T1000 (cell line): ENCODE data around the gene SSTR4.
"Not testable (repeated sequence)": the region's sequence is repeated elsewhere in the genome, so short reads cannot be mapped to it uniquely, and the experiment has no call there.

Experiments
- DNase-seq: peaks from one replicate; lab custom pipeline; 2025; ENCODE audit warnings: mixed read lengths; lab: John Stamatoyannopoulos, UW

SSTR4 gene

DNA sequence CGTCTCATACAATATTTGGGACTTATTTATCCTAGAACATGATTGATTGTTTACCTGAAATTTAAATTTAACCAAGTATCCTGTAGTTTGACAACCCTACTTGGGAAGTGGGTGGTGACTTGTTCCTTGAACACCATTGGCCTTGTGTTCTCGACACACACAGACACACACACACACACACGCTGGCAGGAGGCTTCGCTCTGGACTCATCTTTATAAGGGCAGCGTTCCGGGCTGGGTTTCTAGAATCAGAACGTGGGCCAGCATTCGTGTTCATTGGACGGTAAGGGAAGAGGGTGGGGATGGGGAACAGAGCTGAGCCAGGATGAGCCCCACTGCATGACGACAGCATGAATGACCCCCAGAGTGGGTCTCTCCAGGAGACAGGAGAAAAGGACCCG is 16.2 kb upstream of the SSTR4 start:
- no peak for DNase-seq

DNA sequence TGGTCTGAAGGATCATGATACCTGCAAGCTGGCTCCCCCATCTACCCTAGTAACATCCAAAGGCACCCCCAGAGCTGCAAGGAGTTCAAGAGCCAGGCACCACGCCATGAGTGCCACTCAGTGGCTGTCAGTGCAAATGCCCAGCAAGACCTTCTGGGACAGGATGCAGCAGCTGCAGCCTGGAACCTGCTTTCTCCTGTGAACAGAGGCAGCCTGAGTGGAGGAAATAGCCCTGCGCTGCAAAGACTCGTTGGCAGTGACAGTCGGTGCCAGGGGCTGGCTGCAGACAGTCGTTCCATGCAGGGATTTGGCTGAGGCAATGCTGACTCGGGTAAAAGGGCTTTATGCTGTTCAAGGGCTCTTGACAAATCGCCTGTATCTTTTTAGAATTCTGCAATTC is 15.7 kb upstream of the SSTR4 start:
- DNase-seq, result no peak

DNA sequence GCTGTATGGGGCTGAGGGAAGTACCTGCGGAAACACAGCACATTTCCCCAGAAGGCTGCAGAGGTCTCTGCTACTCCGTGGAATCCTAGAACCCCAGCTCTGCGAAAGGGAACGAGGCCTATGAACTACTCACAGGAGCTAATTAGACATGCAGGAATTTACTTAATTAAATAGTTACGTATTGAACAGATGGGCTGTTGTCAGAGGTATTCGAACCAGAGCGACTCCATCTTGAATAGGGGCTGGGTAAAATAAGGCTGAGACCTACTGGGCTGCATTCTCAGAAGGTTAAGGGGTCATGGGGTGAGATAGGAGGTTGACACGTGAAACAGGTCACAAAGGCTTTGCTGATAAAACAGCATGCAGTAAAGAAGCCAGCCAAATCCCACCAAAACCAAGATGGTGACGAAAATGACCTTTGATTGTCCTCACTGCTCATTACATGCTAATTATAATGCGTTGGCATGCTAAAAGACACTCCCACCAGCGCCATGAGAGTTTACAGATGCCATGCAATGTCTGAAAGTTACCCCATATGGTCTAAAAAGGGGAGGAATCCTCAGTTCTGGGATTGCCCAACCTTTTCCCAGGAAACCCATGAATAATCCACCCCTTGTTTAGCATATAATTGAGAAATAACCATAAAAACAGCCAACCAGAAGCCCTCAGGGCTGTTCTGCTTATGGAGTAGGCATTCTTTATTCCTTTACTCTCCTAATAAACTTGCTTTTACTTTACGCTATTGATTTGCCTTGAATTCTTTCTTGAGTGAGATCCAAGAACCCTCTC is 14.7 kb upstream of the SSTR4 start:
- DNase-seq, result no peak

DNA sequence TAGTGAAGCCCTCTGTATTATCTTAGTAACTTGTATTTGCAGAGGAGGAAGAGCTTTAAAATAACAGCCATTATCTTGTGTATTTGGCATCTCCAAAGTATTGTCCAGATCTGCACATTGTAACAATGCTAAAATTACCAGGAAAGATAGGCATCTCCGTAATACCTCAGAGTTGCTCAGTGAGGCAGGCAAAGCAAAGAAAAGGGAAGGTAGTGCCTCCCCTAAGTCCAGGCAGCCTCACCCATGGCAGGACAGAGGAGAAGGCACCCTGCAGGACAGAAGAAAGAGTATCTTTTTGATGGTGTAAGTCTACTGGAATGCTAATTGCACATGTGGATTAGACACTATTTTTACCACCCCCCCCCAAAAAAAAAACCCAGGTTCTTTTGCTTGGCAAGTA is 13.6 kb upstream of the SSTR4 start:
- no peak for DNase-seq

DNA sequence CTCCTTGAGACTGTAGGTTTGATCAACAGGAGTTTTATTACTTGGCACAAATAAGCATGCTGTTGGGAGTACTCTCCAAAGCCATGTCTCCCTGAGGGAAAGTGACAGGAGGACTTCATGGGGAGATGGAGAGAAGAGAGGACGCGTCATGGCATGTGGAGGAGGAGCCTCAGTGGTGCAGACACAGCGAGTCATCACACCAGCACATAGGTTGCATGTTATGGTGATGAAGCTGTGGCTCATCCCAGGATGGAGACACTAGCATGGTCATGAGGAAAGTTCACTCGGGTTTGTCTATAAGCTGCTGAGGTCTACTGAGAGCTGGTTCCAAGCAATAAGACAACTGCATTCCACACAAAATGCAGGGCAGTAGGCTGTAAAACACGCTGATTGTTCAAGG is 13.2 kb upstream of the SSTR4 start:
- DNase-seq, result no peak

DNA sequence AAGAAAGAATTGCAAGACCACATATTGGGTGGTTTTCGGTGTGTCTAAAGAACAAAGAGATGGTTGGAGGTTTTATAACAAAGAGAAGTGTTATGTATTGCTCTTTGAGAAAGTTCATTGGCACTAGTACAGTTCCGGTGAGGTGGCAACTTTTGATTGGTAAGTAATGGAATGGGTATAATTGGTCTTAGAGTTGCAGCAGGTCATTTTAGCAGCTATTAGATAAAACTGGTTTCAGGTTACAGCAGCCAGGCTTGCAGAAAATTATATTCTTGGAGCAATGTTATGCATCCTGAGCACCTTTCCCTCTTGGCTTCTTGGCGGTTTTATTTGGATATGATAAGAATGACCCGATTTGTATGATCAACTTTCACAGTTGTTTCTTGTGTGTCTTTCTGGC is 12.3 kb upstream of the SSTR4 start:
- no peak for DNase-seq

DNA sequence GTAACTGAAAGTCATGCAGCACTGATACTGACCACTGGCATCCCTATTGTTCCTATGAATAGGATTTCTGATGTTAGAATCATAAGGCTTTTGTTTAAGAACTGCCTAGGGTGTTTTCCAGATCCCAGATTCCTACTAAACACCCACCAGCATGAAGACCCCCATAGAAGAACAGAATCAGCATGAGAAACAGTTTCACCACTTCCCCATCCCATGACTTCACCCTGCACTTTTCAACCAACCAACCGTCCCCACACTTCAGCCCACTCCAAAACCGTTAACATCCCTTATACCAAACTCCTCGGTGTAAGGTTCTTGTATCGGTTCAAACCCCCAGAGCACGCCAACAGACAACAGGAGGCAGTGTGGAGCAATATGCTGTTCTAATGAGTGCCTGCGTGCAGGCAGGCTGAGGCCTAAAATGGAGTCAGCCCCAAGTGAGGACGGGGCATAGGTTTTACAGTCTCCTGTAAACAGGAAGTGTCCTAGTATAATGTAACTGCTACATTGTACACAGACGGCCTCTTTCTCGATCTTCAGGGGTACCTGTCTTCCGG is 11.4 kb upstream of the SSTR4 start:
- no peak for DNase-seq

DNA sequence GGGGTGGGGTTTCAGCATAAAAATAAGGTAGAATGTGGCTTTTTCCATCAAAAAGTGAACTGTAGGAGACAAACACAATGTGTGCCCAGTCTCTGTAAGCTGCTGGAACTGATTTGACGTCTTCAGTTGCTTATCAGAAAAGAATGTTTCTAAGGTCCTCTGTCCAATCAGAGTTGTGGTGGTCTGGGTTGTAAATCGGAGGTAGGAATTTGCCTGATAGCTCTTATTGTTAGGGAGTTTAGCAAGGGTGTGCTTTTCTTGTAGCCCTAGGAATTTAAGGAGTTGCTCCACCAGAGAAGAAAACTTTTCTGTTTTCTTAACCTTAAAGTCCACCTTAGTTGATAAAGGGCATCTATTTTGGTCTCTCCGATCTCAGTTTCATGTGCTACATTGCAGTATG is 10.4 kb upstream of the SSTR4 start:
- DNase-seq, result no peak

DNA sequence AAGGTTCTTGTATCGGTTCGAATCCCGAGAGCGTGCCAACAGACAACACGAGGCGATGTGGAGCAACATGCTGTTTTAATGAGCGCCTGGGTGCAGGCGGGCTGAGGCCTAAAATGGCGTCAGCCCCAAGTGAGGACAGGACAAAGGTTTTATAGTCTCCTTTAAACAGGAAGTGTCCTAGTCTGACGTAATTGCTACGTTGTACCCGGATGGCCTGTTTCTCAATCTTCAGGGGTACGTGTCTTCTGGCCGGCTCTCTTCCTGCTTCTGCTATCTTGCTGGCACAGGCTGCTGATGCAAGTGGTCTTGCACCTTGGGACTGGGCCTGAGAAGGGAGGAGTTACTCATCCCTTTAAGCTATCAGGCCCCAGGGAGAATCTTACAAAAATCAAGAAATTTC is 9.6 kb upstream of the SSTR4 start:
- DNase-seq, result not testable (repeated sequence)

DNA sequence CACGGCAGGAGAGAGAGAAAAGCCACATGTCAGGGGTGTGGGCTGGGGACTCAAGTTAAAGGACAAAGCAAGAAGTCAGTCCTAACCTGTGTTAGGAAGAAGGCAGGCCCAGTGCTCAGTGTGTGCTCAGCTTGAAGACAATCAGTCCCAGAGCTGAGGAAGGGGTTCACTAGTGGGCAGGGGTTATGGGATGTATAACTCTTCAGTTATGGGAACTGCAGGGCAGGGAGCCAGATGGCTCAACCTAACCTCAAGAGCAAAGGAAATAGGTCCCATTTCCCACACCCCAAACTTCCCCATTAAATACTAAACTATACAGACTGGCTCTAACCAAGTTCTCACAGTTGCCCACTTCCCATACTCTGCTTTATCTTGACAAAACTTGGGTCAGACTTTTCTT is 7.4 kb upstream of the SSTR4 start:
- DNase-seq, result no peak

DNA sequence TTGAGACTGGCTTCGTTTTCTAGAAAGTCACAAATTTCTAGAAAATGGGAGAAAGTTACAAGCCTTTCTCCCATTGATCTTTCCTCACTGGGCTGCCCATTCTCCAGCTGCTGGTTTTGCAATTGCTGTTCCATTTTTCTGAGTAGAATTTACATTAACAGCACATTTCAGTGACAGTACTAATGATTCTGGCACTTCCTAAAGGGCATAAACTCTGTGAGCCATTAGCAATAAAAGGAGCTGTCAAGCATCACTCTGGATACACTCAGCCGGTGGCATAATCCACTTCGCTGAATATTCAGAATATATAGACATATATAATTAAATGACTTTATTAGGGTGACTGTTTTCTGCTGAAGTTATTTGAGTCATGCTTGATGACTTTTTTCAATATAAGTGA is 6.7 kb upstream of the SSTR4 start:
- DNase-seq, result no peak

DNA sequence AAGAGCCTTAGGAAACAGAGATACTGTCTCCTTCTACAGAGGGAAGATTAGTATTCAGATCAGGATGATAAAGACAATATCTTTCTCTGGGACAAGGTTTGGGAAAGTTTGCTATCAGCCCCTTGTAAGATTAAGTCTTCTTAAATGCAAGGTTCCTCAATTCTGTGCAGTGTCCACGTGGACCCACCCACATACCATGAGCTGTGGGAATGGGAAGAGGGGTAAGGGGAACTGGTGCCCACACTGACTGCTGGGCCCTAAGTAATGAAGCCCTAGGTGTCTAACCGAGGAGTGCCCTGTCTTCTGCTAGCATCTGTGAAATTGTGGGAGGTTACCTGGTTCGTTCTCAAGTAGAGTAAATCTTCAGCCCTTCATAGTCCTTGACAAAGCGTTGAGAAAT is 5.8 kb upstream of the SSTR4 start:
- DNase-seq, result no peak

DNA sequence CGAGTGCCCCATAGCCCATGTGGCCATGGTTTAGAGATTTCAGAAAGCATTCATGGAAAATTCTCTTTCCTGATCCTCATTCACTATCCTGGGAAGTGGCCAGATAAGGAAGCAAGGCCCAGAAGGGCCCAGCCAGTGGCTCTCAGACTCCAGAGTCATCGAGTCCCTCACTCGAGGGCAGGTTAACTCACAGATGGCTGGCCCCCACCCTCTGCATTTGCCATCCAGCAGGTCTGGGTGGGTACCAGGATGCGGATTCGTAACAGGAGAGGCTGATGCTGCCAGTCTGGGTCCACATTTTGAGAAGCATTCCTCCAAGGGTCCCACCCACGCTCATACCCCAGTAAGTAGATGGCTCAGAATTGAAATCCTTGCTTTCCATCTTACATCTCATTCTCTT is 3.8 kb upstream of the SSTR4 start:
- DNase-seq, result no peak

DNA sequence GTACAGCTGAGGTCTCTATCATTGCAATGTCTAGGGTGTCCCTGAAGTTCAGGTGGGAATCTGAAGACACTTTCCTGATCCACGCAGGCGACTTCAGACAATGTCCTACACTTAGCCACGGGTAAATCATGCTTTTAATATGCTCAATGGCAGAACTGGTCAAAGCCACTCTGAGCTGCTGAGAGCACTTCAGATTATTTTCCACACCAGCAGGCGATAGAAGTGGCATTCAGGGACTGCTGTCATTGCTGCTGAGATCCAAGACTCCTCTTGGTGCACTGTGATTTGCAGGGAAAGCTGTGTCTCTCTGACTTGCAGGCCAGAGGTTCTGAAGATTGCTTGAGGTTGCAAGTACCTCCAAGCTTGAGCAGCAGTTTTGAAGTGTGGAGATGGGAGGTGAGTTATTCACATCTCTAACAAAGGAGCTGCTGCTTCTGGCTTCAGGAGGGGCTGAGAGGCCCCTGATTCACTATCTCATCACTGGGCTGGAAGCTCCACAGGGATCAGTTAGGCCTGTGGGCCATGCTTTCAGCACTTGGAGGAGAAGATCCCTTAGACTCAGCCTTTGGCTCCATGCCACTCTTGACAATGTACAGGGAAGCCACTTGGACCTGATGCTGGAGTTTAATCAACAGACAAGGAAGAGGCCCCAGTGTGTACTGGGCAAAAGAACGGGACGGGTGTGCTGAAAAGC is 2.9 kb upstream of the SSTR4 start:
- no peak for DNase-seq

DNA sequence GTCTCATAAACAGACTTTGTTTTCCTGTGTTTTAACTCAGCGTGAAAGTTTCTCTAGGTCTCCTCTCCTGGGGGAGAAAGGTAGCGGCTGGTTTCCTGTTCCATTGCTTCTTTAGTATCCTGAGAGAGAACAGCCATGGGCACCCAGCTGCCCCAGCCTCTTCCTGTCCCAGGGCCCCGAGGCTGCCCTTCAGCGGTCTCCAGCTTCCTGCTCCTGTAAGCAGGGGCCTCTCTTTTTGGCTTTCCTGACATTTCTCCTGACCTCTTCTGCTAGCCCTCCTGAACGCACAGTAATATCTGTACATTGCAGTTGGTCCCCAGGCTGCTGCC is 2.4 kb upstream of the SSTR4 start:
- no peak for DNase-seq

DNA sequence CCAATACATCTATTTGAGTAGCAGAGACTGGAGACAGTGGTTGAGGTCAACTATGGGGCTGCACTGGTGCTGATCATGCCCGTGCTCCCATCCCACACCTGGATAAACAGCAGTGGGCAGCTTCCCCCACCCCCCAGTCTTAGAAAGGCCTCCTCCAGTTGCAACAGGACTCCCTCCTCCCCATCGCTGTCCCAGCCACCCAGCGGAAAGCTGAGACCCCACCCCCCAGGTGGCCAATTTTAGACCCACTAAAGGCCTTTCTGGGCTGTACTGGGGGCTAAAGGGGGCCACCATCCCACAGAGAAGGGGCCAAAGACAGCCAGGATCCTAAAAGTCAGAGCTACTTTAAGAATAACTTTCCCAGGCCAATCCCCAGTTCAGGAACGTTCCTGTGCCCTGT is 1.2 kb upstream of the SSTR4 start:
- DNase-seq, result no peak

DNA sequence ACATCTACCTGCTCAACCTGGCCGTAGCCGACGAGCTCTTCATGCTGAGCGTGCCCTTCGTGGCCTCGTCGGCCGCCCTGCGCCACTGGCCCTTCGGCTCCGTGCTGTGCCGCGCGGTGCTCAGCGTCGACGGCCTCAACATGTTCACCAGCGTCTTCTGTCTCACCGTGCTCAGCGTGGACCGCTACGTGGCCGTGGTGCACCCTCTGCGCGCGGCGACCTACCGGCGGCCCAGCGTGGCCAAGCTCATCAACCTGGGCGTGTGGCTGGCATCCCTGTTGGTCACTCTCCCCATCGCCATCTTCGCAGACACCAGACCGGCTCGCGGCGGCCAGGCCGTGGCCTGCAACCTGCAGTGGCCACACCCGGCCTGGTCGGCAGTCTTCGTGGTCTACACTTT is 619 bp downstream of the SSTR4 start:
- no peak for DNase-seq

DNA sequence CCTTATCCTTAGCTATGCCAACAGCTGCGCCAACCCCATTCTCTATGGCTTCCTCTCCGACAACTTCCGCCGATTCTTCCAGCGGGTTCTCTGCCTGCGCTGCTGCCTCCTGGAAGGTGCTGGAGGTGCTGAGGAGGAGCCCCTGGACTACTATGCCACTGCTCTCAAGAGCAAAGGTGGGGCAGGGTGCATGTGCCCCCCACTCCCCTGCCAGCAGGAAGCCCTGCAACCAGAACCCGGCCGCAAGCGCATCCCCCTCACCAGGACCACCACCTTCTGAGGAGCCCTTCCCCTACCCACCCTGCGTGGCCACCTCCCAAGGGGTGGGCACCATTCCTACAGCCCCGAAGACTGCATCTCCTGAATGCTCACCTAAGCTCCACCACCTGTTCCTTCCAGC is 1.3 kb downstream of the SSTR4 start:
- DNase-seq, result no peak

DNA sequence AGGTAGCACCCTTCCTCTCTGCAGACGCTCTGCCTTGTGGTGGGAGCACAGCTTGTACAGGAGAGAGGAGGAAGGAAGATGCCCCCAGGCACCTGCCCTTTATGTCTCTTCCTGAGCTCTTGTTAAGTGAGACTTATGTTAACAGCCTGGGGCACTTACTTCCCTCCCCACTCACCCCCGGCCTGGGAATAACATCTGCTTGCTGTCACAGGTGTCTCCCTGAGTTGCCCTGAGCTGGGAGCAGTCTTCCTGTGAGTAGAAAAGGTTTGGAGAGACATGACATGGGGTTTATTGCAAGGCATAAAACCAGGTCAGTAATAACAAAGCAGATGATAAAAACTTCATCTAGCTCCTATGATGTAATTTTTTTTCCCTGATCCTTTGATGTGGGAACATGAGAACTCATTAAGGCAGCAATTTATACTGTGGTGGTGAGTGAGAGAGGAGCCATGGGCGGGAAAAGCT is 1.9 kb downstream of the SSTR4 start:
- DNase-seq, result no peak

DNA sequence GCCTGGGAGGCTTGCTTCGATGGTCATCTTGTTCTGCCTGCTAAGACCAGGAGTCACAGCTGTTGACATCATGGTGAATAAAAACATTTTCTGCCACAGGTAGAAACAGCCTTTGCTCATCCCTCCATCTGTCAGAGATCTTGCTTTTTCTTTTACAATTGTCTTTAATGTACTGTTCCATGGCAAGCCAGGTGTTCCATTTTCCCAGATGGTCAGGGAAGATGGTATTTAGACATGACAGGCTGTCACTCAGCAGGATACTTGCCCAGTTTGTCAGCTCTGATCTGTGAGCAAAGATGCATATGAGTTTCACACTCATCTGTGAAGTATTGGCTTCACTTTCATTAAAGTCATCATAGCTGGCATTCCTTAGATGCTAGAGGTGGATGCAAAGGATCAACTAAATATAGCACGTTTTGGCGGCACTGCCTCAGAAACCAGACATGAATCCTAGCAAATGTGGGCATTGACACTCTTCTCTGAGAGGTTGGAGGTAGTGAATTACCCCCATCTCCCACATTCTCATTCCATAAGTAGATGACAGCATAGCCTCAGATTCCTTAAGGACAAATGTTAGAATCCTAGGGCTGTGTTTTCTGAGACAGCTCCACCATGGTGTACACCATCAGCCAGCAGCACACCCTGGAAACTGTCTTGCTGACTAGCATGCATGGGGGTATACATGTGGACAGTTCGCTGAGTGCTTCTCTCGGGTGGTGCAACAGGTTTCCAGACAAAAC is 4.2 kb downstream of the SSTR4 start:
- no peak for DNase-seq

DNA sequence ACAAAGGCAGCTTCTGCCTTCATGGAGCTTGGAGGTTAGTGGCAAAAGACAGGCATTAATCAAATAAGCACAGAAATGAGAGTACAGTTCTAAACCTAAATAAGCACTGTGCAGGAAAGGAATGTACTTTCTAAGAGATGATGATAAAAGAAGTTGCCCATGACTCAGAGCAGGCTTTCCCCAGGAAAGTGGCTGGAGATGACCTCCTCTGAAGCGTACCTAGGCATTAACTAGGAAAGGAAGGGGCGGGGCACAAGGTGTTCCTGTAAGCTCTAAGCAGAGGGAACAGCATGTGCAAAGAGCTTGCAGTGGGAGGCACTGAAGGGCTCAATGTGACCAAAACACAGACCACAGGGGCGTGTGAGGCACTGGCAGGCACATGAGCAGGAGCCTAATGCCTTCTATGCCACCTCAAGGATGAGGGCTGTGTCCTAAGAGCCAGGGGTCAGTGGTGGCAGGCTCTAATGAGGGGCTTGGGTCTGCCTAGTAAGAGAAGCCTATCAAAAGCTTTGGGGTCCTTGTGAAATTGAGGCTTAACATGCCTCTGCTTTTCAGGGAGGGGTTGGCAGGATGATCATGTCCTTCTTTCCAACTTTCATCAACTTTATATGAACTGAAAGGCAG is 4.9 kb downstream of the SSTR4 start:
- no peak for DNase-seq

DNA sequence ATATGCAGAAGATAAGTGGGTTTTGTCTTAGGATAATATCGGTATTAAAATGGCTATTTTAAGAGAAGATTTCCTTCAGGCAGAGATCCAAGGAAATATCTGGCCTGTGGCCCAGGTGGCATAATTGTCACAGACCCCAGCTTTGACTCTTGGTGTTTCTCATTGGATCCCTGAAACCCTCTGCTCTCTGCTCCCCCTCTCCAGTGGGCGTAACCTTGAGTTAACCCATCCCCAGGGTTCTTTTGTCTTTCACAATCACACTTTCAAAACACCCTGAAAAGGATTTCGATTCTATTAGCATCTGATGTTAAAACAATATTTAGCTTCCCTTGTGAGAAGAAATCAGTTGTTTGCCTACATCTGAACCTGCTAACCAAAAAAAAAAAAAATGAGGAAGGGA is 7.2 kb downstream of the SSTR4 start:
- no peak for DNase-seq
